HCT116 (cell line): ENCODE data around the gene PNMT. TPM values are rescaled to one million over a fixed set of nuclear protein-coding genes. Genes with fewer than 3 reads are reported as not detected.

Experiments
- ATAC-seq: fragments of 200-7000 bp; cut with Tn5 transposase; 2 replicates; pipeline ENCODE4 v1.9.1; 2020; ENCODE audit warnings: mild to moderate bottlenecking, moderate library complexity
- BruUV-seq: library from RNA; stranded (reverse); fragments of 400-500 nt; replicated peaks from 2 replicates; lab custom pipeline; 2021; lab: Mats Ljungman, UMichigan
- CTCF ChIA-PET: fragments of 300-600 bp; sonication (Branson Sonifier 250); formaldehyde crosslinking; loops from one replicate; lab custom pipeline; 2021; ENCODE audit warnings: antibody characterized with exemption; lab: Charles Lee
- POLR2A ChIA-PET: fragments of 300-600, 350-600 bp; sonication (Branson Sonifier 250); formaldehyde crosslinking; loops from one replicate; lab custom pipeline; 2021; ENCODE audit warnings: antibody characterized with exemption; lab: Charles Lee
- RAD21 ChIA-PET, 2 experiments: fragments of 300-600 bp; sonication (Branson Sonifier 250); formaldehyde crosslinking; loops; one replicate each; lab custom pipeline; 2023; ENCODE audit warnings: low total read pairs in 2 of 2; ENCODE audit not compliant: uncharacterized antibody in 2 of 2, unreplicated experiment in 2 of 2, low non-redundant PET in 1 of 2; lab: Charles Lee
- DNase-seq: peaks from one replicate; pipeline ENCODE4 v3.0.0-alpha.2; 2010; ENCODE audit warnings: low read depth, low spot score
- H2AFZ ChIP-seq: fragments of 200-600 bp; shearing (Covaris generic), sonication (generic); 2 replicates; pipeline ENCODE4 v1.6.1; 2017; ENCODE audit warnings: low read depth, mixed run types, mixed read lengths, antibody characterized with exemption, low read length; ENCODE audit not compliant: poor library complexity, severe bottlenecking
- H3K27ac ChIP-seq: 2 replicates; pipeline ENCODE4 v1.5.1; 2012; ENCODE audit warnings: low read depth, low read length
- H3K27me3 ChIP-seq: fragments of 200-600 bp; sonication (generic); 2 replicates; pipeline ENCODE4 v1.6.1; 2016; ENCODE audit warnings: mixed run types, low read length, mixed read lengths; ENCODE audit not compliant: insufficient read depth
- H3K36me3 ChIP-seq, 2 experiments: fragments of 200-500 bp in 1 of 2; fragments of 200-600 bp in 1 of 2; sonication (Bioruptor generic) in 1 of 2; sonication (generic) in 1 of 2; 2 replicates each; pipeline versions ENCODE4 v1.5.1 to v1.6.1; 2014 to 2016; ENCODE audit warnings: low read length in 2 of 2, inconsistent platforms in 1 of 2, mixed read lengths in 1 of 2, mixed run types in 1 of 2; ENCODE audit not compliant: insufficient read depth in 2 of 2, control insufficient read depth in 1 of 2
- H3K4me1 ChIP-seq, 2 experiments: fragments of 200-600 bp in 1 of 2; sonication (generic) in 1 of 2; 2 replicates each; pipeline versions ENCODE4 v1.5.1 to v1.6.1; 2012 to 2017; ENCODE audit warnings: low read length in 2 of 2, inconsistent platforms in 1 of 2, mild to moderate bottlenecking in 1 of 2, mixed read lengths in 1 of 2, mixed run types in 1 of 2, moderate library complexity in 1 of 2; ENCODE audit not compliant: insufficient read depth in 2 of 2, control insufficient read depth in 1 of 2
- H3K4me2 ChIP-seq: fragments of 200-600 bp; sonication (generic); 2 replicates; pipeline ENCODE4 v1.6.1; 2017; ENCODE audit warnings: mixed run types, low read length, mixed read lengths
- H3K4me3 ChIP-seq, 2 experiments: fragments of 200-600 bp in 1 of 2; sonication (generic) in 1 of 2; replicated peaks in 1 of 2; 2 replicates each; pipeline ENCODE4 v1.5.1; 2011 to 2016; ENCODE audit warnings: low read length in 2 of 2, control low read depth in 1 of 2, low read depth in 1 of 2, mild to moderate bottlenecking in 1 of 2, mixed read lengths in 1 of 2, mixed run types in 1 of 2
- H3K79me2 ChIP-seq: fragments of 200-600 bp; sonication (generic); 2 replicates; pipeline ENCODE4 v1.6.1; 2017; ENCODE audit warnings: mild to moderate bottlenecking, mixed run types, low read length, moderate library complexity, mixed read lengths; ENCODE audit not compliant: insufficient read depth
- H3K9ac ChIP-seq: fragments of 200-600 bp; sonication (generic); 2 replicates; pipeline ENCODE4 v1.6.1; 2016; ENCODE audit warnings: low read length, mixed read lengths
- H3K9me2 ChIP-seq: fragments of 200-600 bp; sonication (generic), shearing (Covaris generic); 2 replicates; pipeline ENCODE4 v1.6.1; 2017; ENCODE audit warnings: mixed run types, mild to moderate bottlenecking, moderate library complexity; ENCODE audit not compliant: insufficient read depth
- H3K9me3 ChIP-seq, 2 experiments: fragments of 200-500 bp in 1 of 2; fragments of 200-600 bp in 1 of 2; sonication (Bioruptor generic) in 1 of 2; sonication (generic) in 1 of 2; 2 replicates each; pipeline ENCODE4 v1.6.1; 2014 to 2017; ENCODE audit warnings: low read length in 2 of 2, mixed read lengths in 2 of 2, inconsistent platforms in 1 of 2, low read depth in 1 of 2, mild to moderate bottlenecking in 1 of 2, mixed run types in 1 of 2, moderate library complexity in 1 of 2; ENCODE audit not compliant: control insufficient read depth in 1 of 2, insufficient read depth in 1 of 2
- H4K20me1 ChIP-seq: fragments of 200-600 bp; sonication (generic), shearing (Covaris generic); 2 replicates; pipeline ENCODE4 v1.6.1; 2017; ENCODE audit warnings: mixed run types, mild to moderate bottlenecking, moderate library complexity; ENCODE audit not compliant: insufficient read depth
- CBX3 ChIP-seq: IDR thresholded peaks from 2 replicates; pipeline ENCODE4 v1.6.1; 2012; ENCODE audit warnings: low read depth
- EGR1 ChIP-seq: IDR thresholded peaks from 2 replicates; pipeline ENCODE4 v1.6.1; 2012; ENCODE audit warnings: low read depth
- ELF1 ChIP-seq: IDR thresholded peaks from 2 replicates; pipeline ENCODE4 v1.6.1; 2012; ENCODE audit warnings: low read depth, borderline replicate concordance
- FOSL1 ChIP-seq: IDR thresholded peaks from 2 replicates; pipeline ENCODE4 v1.6.1; 2012; ENCODE audit warnings: low read depth
- JUND ChIP-seq: IDR thresholded peaks from 2 replicates; pipeline ENCODE4 v1.6.1; 2012
- POLR2A ChIP-seq: IDR thresholded peaks from 2 replicates; pipeline ENCODE4 v1.7.0; 2011; ENCODE audit warnings: borderline replicate concordance; ENCODE audit not compliant: insufficient read depth, insufficient read length; ENCODE audit errors: extremely low read depth
- RAD21 ChIP-seq: IDR thresholded peaks from 2 replicates; pipeline ENCODE4 v1.6.1; 2012; ENCODE audit warnings: low read depth, mild to moderate bottlenecking
- SIN3A ChIP-seq: IDR thresholded peaks from 2 replicates; pipeline ENCODE4 v1.6.1; 2012; ENCODE audit warnings: low read depth
- SP1 ChIP-seq: IDR thresholded peaks from 2 replicates; pipeline ENCODE4 v1.6.1; 2012; ENCODE audit warnings: low read depth
- SRF ChIP-seq: IDR thresholded peaks from 2 replicates; pipeline ENCODE4 v1.6.1; 2012; ENCODE audit warnings: low read depth
- TCF7L2 ChIP-seq: IDR thresholded peaks from 2 replicates; pipeline ENCODE4 v1.7.0; 2011; ENCODE audit warnings: borderline replicate concordance, inconsistent platforms; ENCODE audit not compliant: insufficient read depth, insufficient read length; ENCODE audit errors: extremely low read depth
- ZFX ChIP-seq: fragments of 450-650 bp; IDR thresholded peaks from 2 replicates; pipeline ENCODE4 v1.6.1; 2017
- ZNF274 ChIP-seq: fragments of 200-500 bp; sonication (Bioruptor generic); IDR thresholded peaks from 2 replicates; pipeline ENCODE4 v1.6.1; 2014; ENCODE audit warnings: mild to moderate bottlenecking, low read depth, low read length, inconsistent platforms
- intact Hi-C: fragments of 100-400 bp; cut with micrococcal nuclease; formaldehyde crosslinking; loops from 2 replicates; pipeline ENCODE4 v1.10.0; 2022
- total RNA-seq: library from RNA; stranded (reverse); gene quantifications from one replicate; pipeline ENCODE4 v1.2.1, GENCODE V29; 2021; ENCODE audit not compliant: unreplicated experiment
- TF ChIP-seq, protein P1 (sequence below), 3 experiments: fragments of 200-600 bp in 1 of 3; sonication (generic) in 1 of 3; IDR thresholded peaks in 2 of 3; conservative IDR thresholded peaks in 1 of 3; 2 replicates each; pipeline ENCODE4 v1.5.1; 2012 to 2017; ENCODE audit warnings: low read depth in 2 of 3, low read length in 2 of 3, antibody characterized with exemption in 1 of 3, borderline replicate concordance in 1 of 3, control low read depth in 1 of 3, mild to moderate bottlenecking in 1 of 3, mixed read lengths in 1 of 3, mixed run types in 1 of 3, moderate library complexity in 1 of 3; ENCODE audit not compliant: insufficient read depth in 1 of 3
- TF ChIP-seq, protein P2 (sequence below): IDR thresholded peaks from 2 replicates; pipeline ENCODE4 v1.6.1; 2012

The PNMT gene
- total RNA-seq, 1 experiment from 2014 or later, result not detected

GRCh38 chr17:39666601-39667261 lies 1.5 kb upstream of the PNMT start:
- Histone ChIP-seq H3K4me3 (no peak overlapping the region), H4K20me1 (no peaks in the 10 kb centered on the region), H3K27ac (no peak overlapping the region), H3K9ac (no peak overlapping the region), H2AFZ (no peak overlapping the region), H3K4me1 (peaks cover 26 to 37% of the 10 kb centered on the region in 2 experiments), H3K36me3 (peaks cover 0 to 5% of the 10 kb centered on the region in 2 experiments; a peak in 1 of 4 replicates), H3K4me2 (no peak overlapping the region; the same call in 1 of the 2 replicates), H3K9me3 (no peaks in the 10 kb centered on the region), H3K9me2 (no peaks in the 10 kb centered on the region), H3K27me3 (no peaks in the 10 kb centered on the region), H3K79me2 (no peaks in the 10 kb centered on the region)
- DNase-seq, result no peak
- CTCF ChIA-PET, result interaction anchor here (1.2 to 1.4 kb wide), 2 partner anchors 13 to 45 kb away, joined by 4 to 7 read pairs; no protein-coding TSS in a partner anchor
- TF ChIP-seq, protein P1, sequence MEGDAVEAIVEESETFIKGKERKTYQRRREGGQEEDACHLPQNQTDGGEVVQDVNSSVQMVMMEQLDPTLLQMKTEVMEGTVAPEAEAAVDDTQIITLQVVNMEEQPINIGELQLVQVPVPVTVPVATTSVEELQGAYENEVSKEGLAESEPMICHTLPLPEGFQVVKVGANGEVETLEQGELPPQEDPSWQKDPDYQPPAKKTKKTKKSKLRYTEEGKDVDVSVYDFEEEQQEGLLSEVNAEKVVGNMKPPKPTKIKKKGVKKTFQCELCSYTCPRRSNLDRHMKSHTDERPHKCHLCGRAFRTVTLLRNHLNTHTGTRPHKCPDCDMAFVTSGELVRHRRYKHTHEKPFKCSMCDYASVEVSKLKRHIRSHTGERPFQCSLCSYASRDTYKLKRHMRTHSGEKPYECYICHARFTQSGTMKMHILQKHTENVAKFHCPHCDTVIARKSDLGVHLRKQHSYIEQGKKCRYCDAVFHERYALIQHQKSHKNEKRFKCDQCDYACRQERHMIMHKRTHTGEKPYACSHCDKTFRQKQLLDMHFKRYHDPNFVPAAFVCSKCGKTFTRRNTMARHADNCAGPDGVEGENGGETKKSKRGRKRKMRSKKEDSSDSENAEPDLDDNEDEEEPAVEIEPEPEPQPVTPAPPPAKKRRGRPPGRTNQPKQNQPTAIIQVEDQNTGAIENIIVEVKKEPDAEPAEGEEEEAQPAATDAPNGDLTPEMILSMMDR (IDR thresholded peaks at IDR 0.05 in 2 of 3, conservative IDR thresholded peaks at IDR 0.05 in 1 of 3; ENCODE audit: borderline replicate concordance in 1 of 3, insufficient read depth in 1 of 3, low read depth in 2 of 3, low read length in 2 of 3), result no peak
- TF ChIP-seq POLR2A (no peak), SP1 (no peak), FOSL1 (no peak), SIN3A (no peak), SRF (no peak), TCF7L2 (no peak), RAD21 (no peak), ZFX (no peak), ELF1 (no peak), ZNF274 (no peak), EGR1 (no peak), JUND (no peak), CBX3 (no peak)
- TF ChIP-seq, protein P2, sequence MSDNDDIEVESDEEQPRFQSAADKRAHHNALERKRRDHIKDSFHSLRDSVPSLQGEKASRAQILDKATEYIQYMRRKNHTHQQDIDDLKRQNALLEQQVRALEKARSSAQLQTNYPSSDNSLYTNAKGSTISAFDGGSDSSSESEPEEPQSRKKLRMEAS, result no peak
- intact Hi-C loops, result no loop called here
- no TSS peak for BruUV-seq
- RAD21 ChIA-PET, result interaction anchor here in 1 of 2 experiments (1.5 kb wide), 1 partner anchor 34 kb away, joined by 3 read pairs; no protein-coding TSS in a partner anchor
- POLR2A ChIA-PET, result no interaction called here
- no peak for ATAC-seq
